ENCODE results near the gene EEIG1.
A peak's percentile ranks its signal among the peaks of the same experiment; 100 is the strongest.

The EEIG1 gene

GRCh38 chr9:127974769-127975261, 6.0 kb downstream of the EEIG1 start:
- DNase-seq (ENCODE audit: low read depth in 2 of 2): no peak

- no peak for DNase-seq (ENCODE audit: low read depth in 2 of 2)
These were observed 6.6 kb downstream of the EEIG1 start for GRCh38 chr9:127974001-127974768.

- no peak for DNase-seq (ENCODE audit: low read depth in 2 of 2)
These were observed 7.4 kb downstream of the EEIG1 start for GRCh38 chr9:127973169-127974000.

GRCh38 chr9:127972236-127972871, 8.4 kb downstream of the EEIG1 start:
- DNase-seq (ENCODE audit: low read depth in 2 of 2): no peak

GRCh38 chr9:127971357-127972235, 9.2 kb downstream of the EEIG1 start:
- DNase-seq (ENCODE audit: low read depth in 2 of 2): no peak

- DNase-seq (ENCODE audit: low read depth in 2 of 2): peak; percentile 65 to 78
These were observed 10.1 kb downstream of the EEIG1 start for GRCh38 chr9:127970401-127971313.

GRCh38 chr9:127968700-127969383, 11.9 kb downstream of the EEIG1 start:
- DNase-seq (ENCODE audit: low read depth in 2 of 2): no peak

GRCh38 chr9:127968042-127968441, 12.7 kb downstream of the EEIG1 start:
- peak in 1 of 2 donors; percentile 45 for DNase-seq (ENCODE audit: low read depth in 2 of 2)

- no peak for DNase-seq (ENCODE audit: low read depth in 2 of 2)
These were observed 13.5 kb downstream of the EEIG1 start for GRCh38 chr9:127967151-127967809.

- no peak for DNase-seq (ENCODE audit: low read depth in 2 of 2)
These were observed 14.2 kb downstream of the EEIG1 start for GRCh38 chr9:127966416-127967150.

GRCh38 chr9:127965953-127966352, 14.8 kb downstream of the EEIG1 start:
- no peak for DNase-seq (ENCODE audit: low read depth in 2 of 2)

GRCh38 chr9:127963359-127964064, 17.3 kb downstream of the EEIG1 start:
- DNase-seq (ENCODE audit: low read depth in 2 of 2): no peak

- DNase-seq (ENCODE audit: low read depth in 2 of 2): no peak
These were observed 17.8 kb downstream of the EEIG1 start for GRCh38 chr9:127963041-127963358.

GRCh38 chr9:127962278-127962677, 18.5 kb downstream of the EEIG1 start:
- no peak for DNase-seq (ENCODE audit: low read depth in 2 of 2)

GRCh38 chr9:127961613-127962155, 19.1 kb downstream of the EEIG1 start:
- no peak for DNase-seq (ENCODE audit: low read depth in 2 of 2)

- no peak for DNase-seq (ENCODE audit: low read depth in 2 of 2)
These were observed 19.7 kb downstream of the EEIG1 start for GRCh38 chr9:127961155-127961490.

- DNase-seq (ENCODE audit: low read depth in 2 of 2): no peak
These were observed 20.2 kb downstream of the EEIG1 start for GRCh38 chr9:127960410-127961154.

Data from stimulated activated CD4-positive, alpha-beta T cell treated with anti-CD3 and anti-CD28 coated beads, Interleukin-15, amount 100 ng/mL, for 48 hours (primary cell).